ENCODE data around the gene OPRL1.

Gene OPRL1

DNA sequence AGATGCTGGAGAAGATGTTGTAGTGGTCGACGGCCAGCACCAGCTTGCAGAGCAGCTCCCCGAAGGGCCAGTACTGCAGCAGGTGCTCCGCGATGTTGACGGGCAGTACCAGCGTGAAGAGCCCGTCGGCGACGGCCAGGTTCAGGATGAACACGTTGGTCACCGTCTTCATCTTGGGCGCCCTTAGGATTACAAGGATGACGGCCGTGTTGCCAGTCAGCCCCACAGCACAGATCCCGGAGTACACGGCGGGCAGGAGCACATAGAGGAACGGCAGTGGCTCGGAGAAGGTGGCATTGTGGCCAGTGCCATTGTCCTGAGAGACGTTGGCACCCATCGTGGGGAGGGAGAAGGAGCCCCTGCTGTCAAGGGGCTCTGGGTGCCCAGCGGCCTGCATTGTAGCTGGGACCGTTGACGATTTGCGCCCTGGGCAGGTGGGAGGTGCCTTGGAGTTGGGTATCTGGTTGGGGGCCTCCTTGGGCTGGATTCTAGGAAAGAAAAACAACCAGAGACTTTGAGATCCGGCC lies 26.6 kb downstream of the OPRL1 start:
- DNase-seq (ENCODE audit: low spot score in 2 of 2): no peak
- no peak overlapping the region for H3K27ac Mint-ChIP-seq
- H3K9me3 Mint-ChIP-seq: no peaks in the 10 kb centered on the region

DNA sequence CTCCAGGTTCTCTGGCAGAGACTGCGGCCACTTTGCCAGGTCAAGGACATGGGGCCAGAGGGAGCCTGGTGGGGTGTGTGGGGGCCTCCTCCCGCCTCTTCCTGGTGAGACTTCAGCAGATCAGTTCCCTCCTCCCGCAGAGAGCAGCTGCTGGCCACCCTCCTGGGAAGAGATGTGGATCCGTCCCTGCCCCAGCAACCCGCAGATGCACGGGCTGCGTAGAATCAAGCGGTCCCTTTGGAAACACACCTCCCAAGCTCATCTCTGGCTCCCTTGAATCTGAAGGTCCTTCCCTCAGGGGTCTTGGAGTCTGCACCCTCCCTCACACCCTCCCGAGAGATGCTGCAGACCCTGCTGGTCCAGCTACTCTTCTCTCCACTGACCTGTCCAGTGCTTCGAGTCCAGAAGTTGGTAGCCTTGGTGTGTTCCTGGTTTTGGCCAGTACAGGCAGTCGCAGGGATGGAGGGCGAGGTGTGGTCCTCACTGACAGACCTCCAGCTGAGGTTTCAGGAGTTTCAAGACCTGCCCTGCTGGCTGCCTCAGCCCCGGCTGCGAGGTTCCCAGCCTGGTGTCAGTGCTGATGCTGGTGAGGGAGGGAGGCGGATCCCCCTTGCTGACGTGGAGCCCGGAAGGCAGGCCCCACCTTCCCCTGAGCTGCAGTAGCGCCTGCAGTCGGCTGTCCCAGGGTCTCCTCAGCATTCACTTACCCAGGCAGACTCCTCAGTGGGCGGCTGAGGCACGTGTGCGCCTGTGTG lies 27.3 kb downstream of the OPRL1 start, which contains the start of gene NPBWR2:
Gene NPBWR2, minus strand, starts transcription at position 585 of the 755 bp plus-strand sequence. CDS start 734 bp downstream, outside the sequence.
- ATAC-seq (peak; percentile 37), DNase-seq (ENCODE audit: low spot score in 2 of 2) (peak in 1 of 2 donors; percentile 50)
- Mint-ChIP-seq H3K4me1 (peaks cover 12% of the 10 kb centered on the region), H3K9me3 (no peaks in the 10 kb centered on the region), H3K27ac (peak within 1 kb of the TSS; percentile 7), H3K4me3 (no peak within 1 kb of the TSS), H3K36me3 (no peaks in the 10 kb centered on the region)

More for the DNA sequence above, 26.6 kb downstream of the OPRL1 start:
- ATAC-seq: no peak
- Mint-ChIP-seq H3K4me1 (peaks cover 16% of the 10 kb centered on the region), H3K36me3 (no peaks in the 10 kb centered on the region), H3K4me3 (no peak overlapping the region)

DNA sequence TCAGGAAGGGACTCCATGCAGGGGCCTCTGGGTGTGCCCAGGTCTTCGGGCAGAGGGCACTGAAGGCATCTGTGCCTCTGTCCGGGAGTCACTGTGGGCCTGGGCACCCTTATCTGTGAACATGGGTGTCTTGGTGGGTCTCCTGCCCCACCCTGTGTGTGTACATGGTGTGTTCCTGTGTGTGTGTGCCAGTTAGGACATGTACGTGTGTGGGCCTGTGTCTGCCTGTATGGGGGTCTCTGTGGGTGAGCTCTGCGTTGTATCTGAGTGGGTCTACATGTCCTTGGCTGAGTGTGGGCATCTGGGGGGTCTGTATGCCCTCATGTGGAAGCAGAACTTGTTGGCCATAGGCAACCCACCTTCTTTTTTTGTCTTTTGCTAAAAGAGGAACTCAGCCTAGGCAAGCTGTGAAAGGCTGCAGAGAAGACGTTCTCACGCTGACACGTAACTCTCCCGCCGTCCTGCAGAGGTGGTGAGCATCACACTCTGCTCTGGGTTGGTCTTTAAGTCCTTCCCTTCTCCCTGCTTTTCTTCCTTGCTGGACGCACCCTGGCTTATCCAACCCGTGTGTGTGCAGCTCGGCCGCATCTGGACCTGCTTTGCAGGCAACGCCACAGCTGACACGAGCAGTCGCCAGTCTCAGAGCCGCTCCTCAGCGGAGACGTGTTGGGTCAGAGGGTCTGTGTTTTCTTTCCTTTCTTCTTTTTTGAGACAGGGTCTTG lies 28.0 kb downstream of the OPRL1 start:
- peak; percentile 1 to 45 for DNase-seq (ENCODE audit: low spot score in 2 of 2)
- Mint-ChIP-seq H3K9me3 (no peaks in the 10 kb centered on the region), H3K4me3 (no peak overlapping the region), H3K4me1 (peaks cover 7% of the 10 kb centered on the region), H3K36me3 (no peaks in the 10 kb centered on the region), H3K27ac (peak overlapping the region; percentile 7)
- no peak for ATAC-seq

DNA sequence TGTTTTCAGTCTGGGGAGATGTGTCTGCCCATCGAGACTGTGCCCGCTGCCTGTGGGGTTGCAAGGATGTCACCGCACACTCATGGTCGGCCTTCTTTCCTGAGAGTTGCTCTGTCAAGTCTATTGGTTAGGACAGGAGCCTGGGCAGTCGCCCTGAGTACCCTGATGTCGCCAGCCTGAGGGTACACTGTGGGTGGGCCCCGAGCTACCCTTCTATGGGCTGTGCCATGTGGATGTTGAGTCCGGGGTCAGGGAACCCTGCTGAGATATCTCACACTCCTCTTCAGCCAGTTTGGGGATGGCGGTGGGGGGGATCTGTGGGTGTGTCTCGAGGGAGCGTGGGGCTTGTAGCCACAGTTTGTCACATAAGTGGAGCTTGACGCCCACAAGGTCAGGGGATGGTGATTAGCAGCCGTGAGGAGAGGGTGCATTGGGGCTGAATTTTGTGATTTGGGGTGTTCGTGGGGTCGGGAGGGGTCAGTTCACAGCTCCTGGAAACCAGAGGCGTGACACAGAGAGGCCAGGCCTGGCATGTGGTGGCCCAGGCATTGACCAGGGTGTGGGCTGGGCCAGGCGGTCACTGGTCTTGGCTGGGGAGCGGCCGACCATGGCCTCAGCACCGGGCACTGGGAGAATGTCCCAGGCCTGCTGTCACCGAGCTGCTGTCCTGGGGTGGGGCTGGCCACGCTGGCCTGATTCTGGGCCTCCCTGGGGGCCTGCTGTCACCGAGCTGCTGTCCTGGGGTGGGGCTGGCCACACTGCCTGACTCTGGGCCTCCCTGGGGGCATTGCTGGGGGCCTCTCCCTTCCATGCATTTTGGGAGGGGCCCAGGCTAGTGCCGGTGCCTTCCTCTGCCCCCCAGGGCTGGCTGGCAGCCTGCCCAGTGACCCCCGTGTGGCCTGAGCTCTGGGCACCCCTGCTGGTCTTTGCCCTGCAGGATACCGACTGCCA lies 29.1 kb downstream of the OPRL1 start:
- DNase-seq (ENCODE audit: low spot score in 2 of 2) (peak; percentile 1 to 40), ATAC-seq (no peak)
- Mint-ChIP-seq H3K4me1 (peaks cover 6% of the 10 kb centered on the region), H3K36me3 (no peaks in the 10 kb centered on the region), H3K4me3 (no peak overlapping the region), H3K27ac (no peak overlapping the region), H3K9me3 (no peaks in the 10 kb centered on the region)

DNA sequence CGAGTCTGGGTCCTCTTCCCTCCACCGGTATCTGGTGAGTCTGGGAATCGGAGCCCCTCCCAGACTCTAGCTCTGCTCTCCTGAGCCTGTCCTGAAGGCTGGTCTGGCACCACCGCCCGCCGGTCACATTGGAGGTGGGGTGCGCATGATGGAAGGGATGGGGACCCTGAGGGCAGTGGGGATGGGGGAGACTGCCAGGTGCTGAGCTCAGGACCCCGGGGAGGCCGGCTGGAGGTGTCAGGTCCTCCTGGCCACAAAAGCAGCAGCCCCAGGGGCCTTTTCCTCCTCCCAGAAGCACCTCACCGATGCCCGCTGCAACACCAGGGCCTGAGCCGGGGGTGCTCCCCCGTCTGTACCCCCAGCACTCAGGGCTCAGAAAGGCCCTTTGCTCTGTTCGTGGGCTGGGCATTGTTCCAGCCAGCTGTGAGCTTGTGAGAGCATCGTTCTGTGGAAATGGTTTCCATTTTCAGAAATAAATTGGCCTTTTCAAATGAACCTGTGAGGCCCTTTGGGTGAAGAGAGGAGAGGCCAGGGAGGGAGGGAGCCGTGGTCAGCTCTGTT lies 30.0 kb downstream of the OPRL1 start:
- Mint-ChIP-seq H3K4me1 (peaks cover 6% of the 10 kb centered on the region), H3K9me3 (no peaks in the 10 kb centered on the region), H3K4me3 (no peak overlapping the region), H3K27ac (no peak overlapping the region), H3K36me3 (no peaks in the 10 kb centered on the region)
- peak; percentile 1 to 41 for DNase-seq (ENCODE audit: low spot score in 2 of 2)
- ATAC-seq: no peak

DNA sequence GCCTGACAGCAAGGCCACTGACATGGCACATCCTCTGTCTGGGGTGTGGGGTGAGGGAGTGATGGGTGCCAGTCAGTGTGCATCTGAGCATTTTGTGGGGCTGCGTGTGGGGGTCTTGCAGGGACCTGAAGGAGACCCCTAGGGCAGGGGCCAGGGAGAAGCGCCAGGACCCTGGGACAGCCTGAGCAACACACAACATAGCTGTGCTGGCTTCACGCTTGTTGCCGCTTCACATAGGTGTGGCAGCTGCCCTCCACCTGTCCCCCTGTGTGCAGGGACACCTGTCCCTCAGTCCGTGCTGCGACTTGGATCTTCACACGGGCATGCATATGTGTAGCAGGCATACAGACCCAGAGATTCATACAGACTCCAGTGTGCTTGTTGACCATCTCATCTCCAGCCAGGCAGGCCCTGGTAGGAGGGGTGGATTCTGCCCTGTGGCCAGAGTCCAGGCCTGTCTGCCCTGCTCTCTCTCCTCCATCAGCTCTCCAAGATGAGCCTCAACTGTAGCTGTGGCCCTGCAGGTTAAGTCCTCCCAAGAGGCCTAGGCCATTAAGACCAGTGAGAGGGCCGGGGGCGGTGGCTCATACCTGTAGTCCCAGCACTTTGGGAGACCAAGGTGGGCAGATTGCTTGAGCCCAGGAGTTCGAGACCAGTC lies 30.7 kb downstream of the OPRL1 start:
- H3K27ac Mint-ChIP-seq: no peak overlapping the region
- no peaks in the 10 kb centered on the region for H3K9me3 Mint-ChIP-seq
- peaks cover 6% of the 10 kb centered on the region for H3K4me1 Mint-ChIP-seq
- no peak overlapping the region for H3K4me3 Mint-ChIP-seq
- DNase-seq (ENCODE audit: low spot score in 2 of 2) (peak; percentile 2 to 44), ATAC-seq (no peak)
- H3K36me3 Mint-ChIP-seq: no peaks in the 10 kb centered on the region

DNA sequence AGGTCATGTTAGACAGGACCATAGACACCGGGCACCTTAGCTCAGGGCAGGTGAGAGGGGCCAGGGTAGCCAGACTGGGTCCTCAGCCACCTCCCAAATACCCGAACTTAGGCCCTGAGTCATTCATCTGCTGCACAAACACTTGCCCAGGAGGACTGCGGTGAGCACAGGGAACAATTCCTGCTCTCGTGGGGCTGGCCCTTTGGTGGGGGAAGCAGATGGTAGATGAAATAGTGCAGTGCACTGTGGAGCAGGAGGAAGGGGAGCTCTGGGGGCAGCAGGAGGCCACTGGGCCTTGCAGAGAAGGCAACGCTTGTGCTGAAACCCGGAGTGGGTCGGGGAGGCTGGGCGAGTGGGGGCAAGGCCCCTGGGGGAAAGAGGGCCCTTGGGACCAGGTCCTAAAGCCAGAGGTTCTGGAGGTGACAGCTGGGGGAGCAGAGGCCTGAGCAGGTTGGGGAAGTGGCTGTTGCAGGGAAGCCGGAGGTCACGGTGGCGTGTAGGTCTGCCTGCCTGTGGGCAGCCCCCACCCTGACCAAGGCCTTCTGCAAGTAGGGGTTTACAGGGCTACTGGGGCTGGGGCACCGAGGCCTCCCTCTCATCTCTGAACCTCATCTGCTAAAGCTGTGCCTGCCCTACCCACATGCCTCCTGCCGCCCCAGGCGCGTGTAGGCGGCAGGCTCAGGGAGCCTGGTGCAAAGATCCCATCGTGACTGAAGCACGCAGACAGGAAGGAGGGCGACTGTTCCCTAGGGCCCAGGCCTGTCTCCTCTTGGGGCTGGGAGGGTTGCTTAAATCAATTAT lies 32.2 kb downstream of the OPRL1 start:
- Mint-ChIP-seq H3K27ac (no peak overlapping the region), H3K36me3 (no peaks in the 10 kb centered on the region), H3K9me3 (no peaks in the 10 kb centered on the region), H3K4me1 (peaks cover 6% of the 10 kb centered on the region), H3K4me3 (no peak overlapping the region)
- DNase-seq (ENCODE audit: low spot score in 2 of 2): peak; percentile 0 to 46
- ATAC-seq: no peak

DNA sequence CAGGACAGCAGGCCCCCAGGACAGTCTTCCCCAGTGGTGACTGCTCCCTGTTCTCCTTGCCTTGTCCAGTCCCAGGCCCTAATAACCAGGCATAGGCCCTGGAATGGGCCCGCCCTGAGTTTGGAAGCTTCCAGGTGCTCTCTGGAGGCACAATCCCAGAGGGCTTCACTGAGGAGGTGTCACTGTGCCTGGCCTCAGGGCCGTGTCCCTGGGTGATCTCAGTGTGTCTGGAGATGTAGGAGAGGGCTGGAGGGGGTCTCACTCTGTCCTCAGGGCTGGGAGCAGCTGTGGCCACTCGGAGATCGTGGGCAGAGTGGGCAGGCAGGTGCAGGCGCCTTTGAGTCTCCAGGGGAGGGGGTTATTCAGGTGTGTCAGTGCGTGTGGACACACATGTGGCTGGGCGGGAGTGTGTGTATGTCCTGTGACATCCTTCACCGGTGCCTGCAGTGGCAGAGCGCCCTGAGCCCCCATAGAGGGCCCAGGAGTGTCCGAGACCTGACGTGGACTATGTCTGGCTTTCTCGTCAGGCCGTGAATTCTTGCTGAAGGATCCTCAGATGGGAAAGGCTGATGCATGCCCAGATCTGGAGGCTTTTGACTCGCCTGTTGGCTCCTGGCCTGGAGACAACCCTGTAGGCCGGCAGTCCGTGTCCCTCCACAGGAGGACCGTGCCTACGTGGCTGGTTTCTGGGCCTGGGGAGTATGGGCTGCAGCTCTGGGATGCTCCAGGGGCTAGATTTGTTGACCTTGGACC lies 33.0 kb downstream of the OPRL1 start:
- ATAC-seq (no peak), DNase-seq (ENCODE audit: low spot score in 2 of 2) (peak; percentile 1 to 44)
- H3K27ac Mint-ChIP-seq: no peak overlapping the region
- no peaks in the 10 kb centered on the region for H3K9me3 Mint-ChIP-seq
- H3K4me1 Mint-ChIP-seq: peaks cover 5% of the 10 kb centered on the region
- no peak overlapping the region for H3K4me3 Mint-ChIP-seq
- no peaks in the 10 kb centered on the region for H3K36me3 Mint-ChIP-seq

DNA sequence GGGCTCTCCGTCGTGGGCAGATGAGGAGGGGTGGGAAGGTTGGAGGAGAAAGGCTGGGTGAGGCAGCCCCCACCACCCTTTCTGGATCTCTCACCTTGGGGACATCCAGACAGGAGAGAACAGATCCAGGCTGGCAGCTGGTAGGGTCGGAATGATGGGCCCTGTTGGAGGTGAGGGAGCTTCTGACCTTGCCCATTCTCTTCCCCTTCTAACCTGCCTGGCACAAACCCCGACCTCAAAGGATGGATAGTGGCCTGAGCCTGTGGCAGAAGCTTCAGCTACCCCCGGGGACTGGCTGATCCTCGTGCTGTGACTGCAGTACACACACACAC lies 33.5 kb downstream of the OPRL1 start:
- Mint-ChIP-seq H3K4me1 (no peaks in the 10 kb centered on the region), H3K4me3 (no peak overlapping the region), H3K27ac (no peak overlapping the region), H3K36me3 (no peaks in the 10 kb centered on the region), H3K9me3 (no peaks in the 10 kb centered on the region)
- peak; percentile 0 to 39 for DNase-seq (ENCODE audit: low spot score in 2 of 2)
- ATAC-seq: no peak

DNA sequence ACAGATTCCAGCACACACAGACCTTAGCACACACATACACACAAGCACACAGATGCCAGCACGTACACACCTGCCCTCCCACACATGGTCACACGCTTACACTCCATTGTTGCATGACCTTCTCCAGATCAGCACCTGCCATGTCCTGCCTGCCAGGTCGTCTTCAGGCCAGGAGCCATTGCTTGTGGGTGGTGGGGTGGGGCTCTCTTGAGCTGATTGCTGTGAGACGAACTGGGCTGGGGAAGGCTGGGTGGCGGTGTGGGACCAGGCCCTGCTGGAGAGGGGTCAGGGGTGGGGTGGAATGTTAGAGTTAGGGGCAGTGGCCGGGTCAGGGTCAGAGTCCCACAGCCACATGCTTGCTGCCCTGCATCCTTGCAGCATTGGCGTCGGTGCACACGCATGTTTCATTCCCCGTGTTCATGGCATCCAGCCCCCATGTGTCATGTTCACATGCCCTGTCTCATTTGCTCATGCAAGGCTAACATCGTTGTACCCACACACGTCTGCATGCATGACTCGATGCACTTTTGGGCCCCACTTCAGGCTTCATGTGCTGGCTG lies 34.0 kb downstream of the OPRL1 start:
- no peaks in the 10 kb centered on the region for H3K36me3 Mint-ChIP-seq
- no peak overlapping the region for H3K4me3 Mint-ChIP-seq

DNA sequence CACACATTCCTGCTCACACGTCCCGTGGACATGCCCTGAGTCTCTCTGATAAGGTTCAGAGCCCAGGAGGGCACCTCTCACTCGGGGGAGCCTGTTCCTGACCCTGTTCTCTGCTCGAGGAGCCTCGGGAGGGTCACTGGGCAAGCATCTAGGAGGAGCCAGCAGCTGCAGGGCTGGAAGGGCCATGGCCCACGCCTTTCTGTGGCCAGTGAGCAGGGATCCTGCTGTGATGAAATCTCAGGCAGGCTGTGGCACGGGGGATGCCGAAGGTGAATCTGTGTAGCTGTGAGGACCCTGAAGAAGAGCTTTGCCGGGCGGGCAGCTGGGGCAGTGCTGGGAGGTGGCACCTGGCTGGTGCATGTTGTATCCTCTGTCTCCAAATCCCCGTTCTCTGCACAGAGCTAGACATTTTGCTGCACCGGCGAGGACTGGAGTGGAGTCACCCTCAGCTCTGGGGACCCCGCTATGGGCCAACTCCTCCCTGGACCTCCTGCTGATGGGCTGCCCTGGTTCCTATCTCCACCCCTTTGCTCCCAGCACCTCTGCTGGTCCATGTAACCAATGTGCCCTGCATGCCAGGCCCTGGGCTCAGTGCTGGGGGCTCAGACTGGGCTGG lies 34.6 kb downstream of the OPRL1 start:
- no peak overlapping the region for H3K4me3 Mint-ChIP-seq
- no peaks in the 10 kb centered on the region for H3K4me1 Mint-ChIP-seq
- no peaks in the 10 kb centered on the region for H3K36me3 Mint-ChIP-seq
- DNase-seq (ENCODE audit: low spot score in 2 of 2) (peak; percentile 1 to 41), ATAC-seq (no peak)
- no peaks in the 10 kb centered on the region for H3K9me3 Mint-ChIP-seq
- no peak overlapping the region for H3K27ac Mint-ChIP-seq

More for the DNA sequence above, 34.0 kb downstream of the OPRL1 start:
- H3K4me1 Mint-ChIP-seq: no peaks in the 10 kb centered on the region
- DNase-seq (ENCODE audit: low spot score in 2 of 2): peak in 1 of 2 donors; percentile 0
- no peak for ATAC-seq
- H3K9me3 Mint-ChIP-seq: no peaks in the 10 kb centered on the region
- H3K27ac Mint-ChIP-seq: no peak overlapping the region

DNA sequence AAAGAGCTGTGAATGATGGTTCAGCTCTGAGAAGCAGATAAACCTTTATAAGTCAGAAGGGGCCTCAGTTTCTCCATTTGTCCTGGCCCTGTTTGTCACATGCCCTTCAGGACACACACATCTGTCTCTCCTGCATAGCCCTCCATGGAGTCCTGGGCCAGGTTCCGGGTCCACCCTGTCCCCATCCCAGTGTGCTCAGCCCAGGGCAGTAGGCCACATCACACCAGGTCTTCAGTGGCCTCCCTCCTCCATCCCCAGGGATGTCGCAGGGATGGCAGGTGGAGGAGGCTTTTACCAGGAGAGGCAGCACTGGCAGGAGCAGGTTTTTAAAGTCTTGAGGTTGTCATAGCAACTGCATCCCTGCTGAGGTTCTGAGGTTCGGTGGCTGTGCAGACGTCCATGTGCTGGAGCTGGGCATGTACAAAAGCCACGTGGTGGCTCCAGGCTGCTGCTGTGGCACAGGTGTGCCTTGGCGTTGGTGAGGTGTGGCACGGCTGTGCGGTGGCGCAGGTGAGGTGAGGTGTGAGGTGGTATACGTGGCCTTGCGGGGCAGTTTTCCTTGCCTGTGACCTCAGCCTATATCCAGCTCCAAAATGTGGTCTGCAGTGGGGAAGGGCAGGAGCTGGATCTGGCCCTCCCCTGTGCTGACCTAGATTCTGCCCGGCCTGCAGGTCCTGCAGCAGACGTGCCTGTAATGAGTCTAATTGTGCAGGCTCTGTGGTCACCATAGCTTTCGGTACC lies 35.5 kb downstream of the OPRL1 start:
- H3K9me3 Mint-ChIP-seq: no peaks in the 10 kb centered on the region
- DNase-seq (ENCODE audit: low spot score in 2 of 2) (peak in 1 of 2 donors; percentile 44), ATAC-seq (no peak)
- H3K27ac Mint-ChIP-seq: no peak overlapping the region
- peaks cover 6% of the 10 kb centered on the region for H3K36me3 Mint-ChIP-seq
- peaks cover 8% of the 10 kb centered on the region for H3K4me1 Mint-ChIP-seq
- no peak overlapping the region for H3K4me3 Mint-ChIP-seq
